H1 (cell line): ENCODE data around the gene SPPL3. TPM values are rescaled to one million over a fixed set of nuclear protein-coding genes. Genes with fewer than 3 reads are reported as not detected.

ENCODE experiments used
- CTCF ChIA-PET: fragments of 300-600 bp; sonication (Branson Sonifier 250); formaldehyde crosslinking; loops from one replicate; lab custom pipeline; 2021; ENCODE audit not compliant: partially characterized antibody; lab: Charles Lee
- POLR2A ChIA-PET: fragments of 300-600 bp; sonication (Branson Sonifier 250); formaldehyde crosslinking; loops from one replicate; lab custom pipeline; 2021; ENCODE audit warnings: inconsistent platforms; ENCODE audit not compliant: partially characterized antibody; lab: Charles Lee
- DNase-seq, 2 experiments: peaks; one replicate each; pipeline versions ENCODE4 v3.0.0 to v3.0.0-alpha.2; 2010 to 2022; ENCODE audit warnings: low spot score in 2 of 2, low read depth in 1 of 2, mixed read lengths in 1 of 2
- FAIRE-seq: peaks from 2 replicates; lab custom pipeline; 2011; peaks lifted over from hg19 to GRCh38; lab: Jason Lieb, UNC
- H2AFZ ChIP-seq: 2 replicates; pipeline ENCODE4 v1.8.1; 2012; ENCODE audit warnings: low read length, inconsistent platforms
- H2AK5ac ChIP-seq: 2 replicates; pipeline ENCODE4 v1.6.1; 2013; ENCODE audit warnings: low read depth, low read length
- H2BK120ac ChIP-seq: replicated peaks from 2 replicates; pipeline ENCODE3; 2013; ENCODE audit warnings: low read depth, low read length, inconsistent platforms
- H2BK12ac ChIP-seq: 2 replicates; pipeline ENCODE4 v1.6.1; 2013; ENCODE audit warnings: low read depth, low read length
- H2BK15ac ChIP-seq: 2 replicates; pipeline ENCODE4 v1.6.1; 2013; ENCODE audit warnings: low read length
- H2BK20ac ChIP-seq: 2 replicates; pipeline ENCODE4 v1.6.1; 2013; ENCODE audit warnings: low read length
- H2BK5ac ChIP-seq: 2 replicates; pipeline ENCODE4 v1.6.1; 2013; ENCODE audit warnings: low read depth, low read length
- H3K14ac ChIP-seq: 2 replicates; pipeline ENCODE4 v1.6.1; 2013; ENCODE audit warnings: inconsistent platforms; ENCODE audit not compliant: insufficient read length
- H3K18ac ChIP-seq: 2 replicates; pipeline ENCODE4 v1.6.1; 2013; ENCODE audit warnings: low read length; ENCODE audit errors: extremely low read depth
- H3K23ac ChIP-seq: 2 replicates; pipeline ENCODE4 v1.6.1; 2013; ENCODE audit warnings: inconsistent platforms; ENCODE audit not compliant: insufficient read length
- H3K23me2 ChIP-seq: 2 replicates; pipeline ENCODE4 v1.6.1; 2013; ENCODE audit warnings: low read depth, low read length
- H3K27ac ChIP-seq: 2 replicates; pipeline ENCODE4 v1.6.1; 2011; ENCODE audit warnings: low read depth, low read length, inconsistent platforms
- H3K27me3 ChIP-seq, 4 experiments: replicated peaks in 1 of 4; 1 replicate in 1 of 4; 2 replicates in 3 of 4; pipeline versions ENCODE4 v1.6.1 to v1.8.1; 2011 to 2013; ENCODE audit warnings: low read length in 3 of 4, mild to moderate bottlenecking in 3 of 4, inconsistent platforms in 2 of 4, mixed read lengths in 2 of 4, moderate library complexity in 1 of 4; ENCODE audit not compliant: control insufficient read depth in 3 of 4, insufficient read depth in 3 of 4; ENCODE audit errors: extremely low read depth in 1 of 4
- H3K36me3 ChIP-seq, 4 experiments: 2 replicates each; pipeline versions ENCODE4 v1.6.1 to v1.8.1; 2011 to 2013; ENCODE audit warnings: mild to moderate bottlenecking in 4 of 4, low read length in 3 of 4, moderate library complexity in 2 of 4, control low read depth in 1 of 4, inconsistent platforms in 1 of 4; ENCODE audit not compliant: insufficient read depth in 4 of 4, control insufficient read depth in 2 of 4
- H3K4ac ChIP-seq: replicated peaks from 2 replicates; pipeline ENCODE3; 2013; ENCODE audit warnings: low read length, low read depth, mixed read lengths, inconsistent platforms; ENCODE audit not compliant: insufficient read length
- H3K4me1 ChIP-seq, 4 experiments: replicated peaks in 1 of 4; 1 replicate in 1 of 4; 2 replicates in 3 of 4; pipeline versions ENCODE4 v1.6.1 to v1.8.1; 2011 to 2013; ENCODE audit warnings: low read length in 3 of 4, inconsistent platforms in 2 of 4, mixed read lengths in 1 of 4; ENCODE audit not compliant: insufficient read depth in 4 of 4, control insufficient read depth in 3 of 4
- H3K4me2 ChIP-seq, 2 experiments: 2 replicates each; pipeline versions ENCODE4 v1.6.1 to v1.8.1; 2011 to 2013; ENCODE audit warnings: low read depth in 2 of 2, low read length in 2 of 2, control low read depth in 1 of 2, inconsistent platforms in 1 of 2, mild to moderate bottlenecking in 1 of 2; ENCODE audit not compliant: insufficient read depth in 1 of 2
- H3K4me3 ChIP-seq, 4 experiments: fragments of 200-600, 300-600 bp in 1 of 4; sonication (generic), shearing (Covaris generic), sonication (Bioruptor Twin) in 1 of 4; 2 replicates each; pipeline versions ENCODE4 v1.5.1 to v1.8.1; 2011 to 2016; ENCODE audit warnings: low read length in 4 of 4, low read depth in 3 of 4, control low read depth in 2 of 4, inconsistent platforms in 2 of 4, mild to moderate bottlenecking in 2 of 4, mixed read lengths in 1 of 4, moderate library complexity in 1 of 4; ENCODE audit not compliant: insufficient read depth in 2 of 4; ENCODE audit errors: extremely low read depth in 1 of 4
- H3K56ac ChIP-seq: replicated peaks from 2 replicates; pipeline ENCODE3; 2013; ENCODE audit warnings: low read depth, mild to moderate bottlenecking, mixed read lengths, low read length, inconsistent platforms; ENCODE audit not compliant: insufficient read length
- H3K79me1 ChIP-seq: 2 replicates; pipeline ENCODE4 v1.6.1; 2013; ENCODE audit warnings: low read depth, low read length, control low read depth
- H3K79me2 ChIP-seq, 2 experiments: 2 replicates each; pipeline versions ENCODE4 v1.6.1 to v1.8.1; 2012 to 2013; ENCODE audit warnings: low read length in 2 of 2, mild to moderate bottlenecking in 2 of 2, inconsistent platforms in 1 of 2; ENCODE audit not compliant: insufficient read depth in 2 of 2, control insufficient read depth in 1 of 2
- H3K9ac ChIP-seq, 4 experiments: replicated peaks in 1 of 4; 1 replicate in 1 of 4; 2 replicates in 3 of 4; pipeline versions ENCODE4 v1.6.1 to v1.8.1; 2011 to 2013; ENCODE audit warnings: low read depth in 3 of 4, low read length in 3 of 4, control low read depth in 2 of 4, mild to moderate bottlenecking in 2 of 4, moderate library complexity in 2 of 4, inconsistent platforms in 1 of 4; ENCODE audit errors: extremely low read depth in 1 of 4
- H3K9me3 ChIP-seq, 2 experiments: 2 replicates each; pipeline versions ENCODE4 v1.6.1 to v1.8.1; 2012 to 2013; ENCODE audit warnings: mild to moderate bottlenecking in 2 of 2, moderate library complexity in 2 of 2, control low read depth in 1 of 2, inconsistent platforms in 1 of 2, low read depth in 1 of 2, low read length in 1 of 2, mixed read lengths in 1 of 2; ENCODE audit not compliant: insufficient read depth in 2 of 2
- H4K20me1 ChIP-seq, 2 experiments: replicated peaks in 1 of 2; 2 replicates each; pipeline versions ENCODE3 to v1.8.1; 2011 to 2013; ENCODE audit warnings: inconsistent platforms in 2 of 2, low read length in 2 of 2, mild to moderate bottlenecking in 1 of 2; ENCODE audit not compliant: insufficient read depth in 2 of 2, control insufficient read depth in 1 of 2
- H4K5ac ChIP-seq: 2 replicates; pipeline ENCODE4 v1.6.1; 2013; ENCODE audit warnings: low read length, low read depth, mixed read lengths, inconsistent platforms; ENCODE audit not compliant: insufficient read length
- H4K8ac ChIP-seq: 2 replicates; pipeline ENCODE4 v1.8.0; 2013; ENCODE audit warnings: mild to moderate bottlenecking, moderate library complexity, low read length, inconsistent platforms; ENCODE audit not compliant: insufficient read depth; ENCODE audit errors: extremely low read depth
- H4K91ac ChIP-seq: replicated peaks from 2 replicates; pipeline ENCODE3; 2013; ENCODE audit warnings: low read length, mixed read lengths, inconsistent platforms; ENCODE audit not compliant: insufficient read length
- EGR1 ChIP-seq: IDR thresholded peaks from 2 replicates; pipeline ENCODE4 v1.6.1; 2011; ENCODE audit warnings: low read depth, low read length, borderline replicate concordance
- FOSL1 ChIP-seq: IDR thresholded peaks from 2 replicates; pipeline ENCODE4 v1.6.1; 2011; ENCODE audit warnings: mild to moderate bottlenecking, low read depth, low read length, moderate library complexity; ENCODE audit not compliant: insufficient read depth
- JUN ChIP-seq: IDR thresholded peaks from 2 replicates; pipeline ENCODE4 v1.6.1; 2011; ENCODE audit warnings: low read depth, mild to moderate bottlenecking, improper control_type of control experiment, low read length
- MAFK ChIP-seq: IDR thresholded peaks from 2 replicates; pipeline ENCODE4 v1.6.1; 2012; ENCODE audit warnings: low read depth, mild to moderate bottlenecking, improper control_type of control experiment, low read length
- PHF8 ChIP-seq: fragments of 200-600 bp; sonication (generic); conservative IDR thresholded peaks from 2 replicates; pipeline ENCODE4 v1.7.1; 2012; ENCODE audit warnings: low read depth, mild to moderate bottlenecking, inconsistent platforms, low read length, moderate library complexity
- POLR2AphosphoS5 ChIP-seq: IDR thresholded peaks from 2 replicates; pipeline ENCODE4 v1.6.1; 2011; ENCODE audit warnings: low read depth, low read length
- POU5F1 ChIP-seq: IDR thresholded peaks from 2 replicates; pipeline ENCODE4 v1.6.1; 2011; ENCODE audit warnings: low read depth, mild to moderate bottlenecking, low read length, moderate library complexity
- SIN3A ChIP-seq, 2 experiments: IDR thresholded peaks in 1 of 2; conservative IDR thresholded peaks in 1 of 2; 2 replicates each; pipeline ENCODE4 v1.6.1; 2011 to 2012; ENCODE audit warnings: low read length in 2 of 2, improper control_type of control experiment in 1 of 2, low read depth in 1 of 2, mild to moderate bottlenecking in 1 of 2
- SP1 ChIP-seq: IDR thresholded peaks from 2 replicates; pipeline ENCODE4 v1.6.1; 2011; ENCODE audit warnings: low read depth, low read length
- SRF ChIP-seq: IDR thresholded peaks from 2 replicates; pipeline ENCODE4 v1.6.1; 2011; ENCODE audit warnings: mild to moderate bottlenecking, low read depth, low read length, moderate library complexity
- SUZ12 ChIP-seq: fragments of 200-600 bp; sonication (generic); IDR thresholded peaks from 2 replicates; pipeline ENCODE4 v1.6.1; 2012; ENCODE audit warnings: mild to moderate bottlenecking, inconsistent platforms, low read length, moderate library complexity, mixed read lengths
- TAF7 ChIP-seq: optimal IDR thresholded peaks from 2 replicates; pipeline ENCODE3; 2011; ENCODE audit warnings: low read depth, mild to moderate bottlenecking, inconsistent platforms, low read length, moderate library complexity, borderline replicate concordance
- WGBS, 2 experiments: shearing (Covaris generic) in 1 of 2; methylation state at CpG; one replicate each; pipeline versions ENCODE4 v1.1.6 to v1.1.7; 2013 to 2015; ENCODE audit warnings: low lambda C conversion rate in 2 of 2, mixed read lengths in 2 of 2, inconsistent platforms in 1 of 2, low coverage in 1 of 2, missing lambda C conversion rate in 1 of 2; ENCODE audit not compliant: insufficient replicate concordance in 2 of 2, insufficient coverage in 1 of 2, insufficient read length in 1 of 2; ENCODE audit errors: extremely low coverage in 1 of 2, missing lambda C conversion rate in 1 of 2; 5-methylcytosine and 5-hydroxymethylcytosine counted together
- polyA plus RNA-seq, 7 experiments: library from polyadenylated mRNA; depleted of rRNA in 3 of 7; stranded (reverse) in 5 of 7; unstranded in 2 of 7; fragments of >200 nt in 5 of 7; fragments of 200-250 nt in 2 of 7; gene quantifications; 1 replicate in 5 of 7; 2 replicates in 1 of 7; 4 replicates in 1 of 7; pipeline versions ENCODE4 v1.2.1 to v1.2.3, GENCODE V29; 2011 to 2013; ENCODE audit warnings: missing spikeins in 2 of 7, mixed read lengths in 2 of 7
- total RNA-seq: library from RNA; stranded (reverse); fragmentation: NEBNext Ultra II Directional; extraction: Animal tissue kit (Norgen Biotek cat#: 25700); gene quantifications from 2 replicates; pipeline ENCODE4 v1.2.1, GENCODE V29; 2021
- TF ChIP-seq, protein P1 (sequence below): IDR thresholded peaks from 2 replicates; pipeline ENCODE4 v1.6.1; 2012; ENCODE audit warnings: low read length, inconsistent platforms

The SPPL3 gene
- total and polyA plus RNA-seq, 2 of the 8 experiments (the other 6 are each of a cell fraction or from before 2014, with no cell fraction given) = 27.3 to 48.4 TPM

DNA sequence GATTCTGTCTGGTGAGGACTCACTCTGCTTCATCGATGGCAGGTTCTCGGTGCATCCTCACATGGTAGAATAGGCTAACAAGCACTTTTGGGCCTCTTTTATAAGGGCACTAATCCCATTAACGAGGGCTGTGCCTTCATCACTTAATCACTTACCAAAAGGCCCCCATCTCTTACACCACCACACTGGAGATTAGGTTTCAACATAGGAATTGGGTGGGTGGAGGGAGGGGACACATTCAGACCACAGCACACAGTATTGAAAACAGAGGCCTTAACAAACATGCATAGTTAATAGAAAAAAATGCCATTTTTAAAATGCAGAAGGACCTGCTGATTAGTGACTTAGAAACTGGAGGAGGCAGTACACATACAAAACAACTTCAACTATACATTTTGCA is 61.6 kb downstream of the SPPL3 start:
- Histone ChIP-seq H2AFZ (no peak overlapping the region), H3K36me3 (no peaks in the 10 kb centered on the region), H3K4me2 (no peak overlapping the region), H2BK15ac (no peak overlapping the region), H4K8ac (no peak overlapping the region), H3K56ac (no peak overlapping the region), H4K20me1 (peaks cover 0 to 7% of the 10 kb centered on the region in 2 experiments), H2BK12ac (no peak overlapping the region), H4K91ac (no peak overlapping the region), H2BK120ac (no peak overlapping the region), H3K14ac (no peak overlapping the region), H3K4ac (no peak overlapping the region), H3K27me3 (no peaks in the 10 kb centered on the region), H4K5ac (no peak overlapping the region), H3K23me2 (no peaks in the 10 kb centered on the region), H3K4me1 (no peaks in the 10 kb centered on the region; a peak in 1 of 7 replicates), H3K9ac (no peak overlapping the region), H3K18ac (no peak overlapping the region), H3K79me1 (peaks cover 6% of the 10 kb centered on the region; the same call in 1 of the 2 replicates), H3K9me3 (no peaks in the 10 kb centered on the region), H2BK5ac (no peak overlapping the region), H3K4me3 (no peak overlapping the region), H3K23ac (no peak overlapping the region), H3K27ac (no peak overlapping the region), H2AK5ac (no peak overlapping the region), H2BK20ac (no peak overlapping the region), H3K79me2 (peaks cover 0 to 28% of the 10 kb centered on the region in 2 experiments; a peak in 2 of 4 replicates)
- CTCF ChIA-PET = interaction anchor here (1.5 kb wide), 1 partner anchor 104 kb away, joined by 3 read pairs; no protein-coding TSS in a partner anchor
- FAIRE-seq (no peak), DNase-seq (no peak)
- WGBS, 2 experiments = 87% methylated on average over 3 of the region's 3 CpGs; no CpG with 5 or more reads in 1 of the 2 experiments
- POLR2A ChIA-PET = no interaction called here
- TF ChIP-seq POLR2AphosphoS5 = no peak
- TF ChIP-seq PHF8 = no peak
- TF ChIP-seq JUN = no peak
- no peak for TF ChIP-seq SP1
- no peak for TF ChIP-seq FOSL1
- TF ChIP-seq MAFK = no peak
- no peak for TF ChIP-seq POU5F1
- TF ChIP-seq SUZ12 = no peak
- TF ChIP-seq TAF7 = no peak
- no peak for TF ChIP-seq SIN3A (conservative IDR thresholded peaks at IDR 0.05 in 1 of 2, IDR thresholded peaks at IDR 0.05 in 1 of 2; ENCODE audit: low read depth in 1 of 2, low read length in 2 of 2)
- no peak for TF ChIP-seq EGR1
- TF ChIP-seq SRF = no peak
- TF ChIP-seq, protein P1, sequence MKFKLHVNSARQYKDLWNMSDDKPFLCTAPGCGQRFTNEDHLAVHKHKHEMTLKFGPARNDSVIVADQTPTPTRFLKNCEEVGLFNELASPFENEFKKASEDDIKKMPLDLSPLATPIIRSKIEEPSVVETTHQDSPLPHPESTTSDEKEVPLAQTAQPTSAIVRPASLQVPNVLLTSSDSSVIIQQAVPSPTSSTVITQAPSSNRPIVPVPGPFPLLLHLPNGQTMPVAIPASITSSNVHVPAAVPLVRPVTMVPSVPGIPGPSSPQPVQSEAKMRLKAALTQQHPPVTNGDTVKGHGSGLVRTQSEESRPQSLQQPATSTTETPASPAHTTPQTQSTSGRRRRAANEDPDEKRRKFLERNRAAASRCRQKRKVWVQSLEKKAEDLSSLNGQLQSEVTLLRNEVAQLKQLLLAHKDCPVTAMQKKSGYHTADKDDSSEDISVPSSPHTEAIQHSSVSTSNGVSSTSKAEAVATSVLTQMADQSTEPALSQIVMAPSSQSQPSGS = no peak
